Activated CD4-positive, alpha-beta T cell treated with anti-CD3 and anti-CD28 coated beads for 24 hours (primary cell): ENCODE measurements around the gene PLRG1.

Source experiments
- DNase-seq, 2 donors: peaks; one replicate each; pipeline ENCODE4 v3.0.0-alpha.2; 2020; ENCODE audit warnings: low read depth in 2 of 2

Gene PLRG1

DNA sequence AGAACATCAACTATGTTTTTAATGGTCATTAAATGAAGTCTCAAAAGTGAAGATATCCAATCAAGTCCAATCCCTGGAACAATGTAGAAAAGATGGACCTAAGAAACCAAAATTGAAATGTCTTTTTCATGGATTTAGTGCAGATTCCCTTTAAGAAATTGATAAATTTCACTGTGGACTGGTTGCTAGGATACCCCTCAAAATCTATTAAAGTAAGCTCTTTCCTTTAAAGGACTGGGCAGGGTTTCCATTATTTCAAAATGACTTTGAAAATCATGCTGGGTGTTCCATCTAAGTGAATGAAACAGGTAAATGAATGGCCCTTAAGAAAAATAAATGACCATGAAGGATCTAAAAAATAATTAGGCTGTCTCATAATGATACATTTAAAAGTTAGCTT lies 28.6 kb downstream of the PLRG1 start:
- no peak for DNase-seq

DNA sequence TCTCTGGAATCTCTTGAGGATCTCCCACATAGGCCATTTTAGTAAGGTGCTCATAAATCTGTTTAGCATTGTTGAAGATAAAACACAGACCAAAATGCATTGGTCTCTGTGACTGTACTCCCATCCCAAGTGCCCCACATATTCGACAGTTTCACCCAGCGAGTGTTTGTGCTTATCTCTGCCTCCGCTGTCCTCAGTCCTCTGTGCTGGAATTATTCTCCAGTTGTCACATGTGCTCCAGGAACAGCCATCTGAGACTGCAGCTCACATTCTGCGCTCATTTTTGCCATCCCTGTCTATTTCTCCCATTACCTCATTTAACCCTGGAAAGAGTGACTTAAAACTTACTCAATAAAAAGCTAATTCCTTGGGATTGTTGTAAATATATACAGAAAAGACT lies 31.0 kb downstream of the PLRG1 start:
- no peak for DNase-seq

DNA sequence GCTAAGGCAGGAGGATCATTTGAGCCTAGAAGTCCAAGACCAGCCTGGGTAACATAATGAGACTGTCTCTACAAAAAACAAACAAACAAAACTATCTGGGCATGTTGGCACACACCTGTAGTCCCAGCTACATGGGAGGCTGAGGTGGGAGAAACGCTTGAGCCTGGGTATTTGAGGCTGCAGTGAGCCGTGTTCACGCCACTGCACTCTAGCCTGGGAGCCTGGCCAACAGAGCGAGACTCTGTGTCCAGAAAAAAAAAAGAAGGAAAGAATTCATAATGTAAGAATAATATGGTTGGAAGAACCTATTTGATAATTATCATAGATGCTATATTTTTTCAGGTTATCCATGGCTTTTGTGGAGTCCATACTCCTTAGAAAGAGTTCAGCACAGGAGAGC lies 32.6 kb downstream of the PLRG1 start:
- no peak for DNase-seq

DNA sequence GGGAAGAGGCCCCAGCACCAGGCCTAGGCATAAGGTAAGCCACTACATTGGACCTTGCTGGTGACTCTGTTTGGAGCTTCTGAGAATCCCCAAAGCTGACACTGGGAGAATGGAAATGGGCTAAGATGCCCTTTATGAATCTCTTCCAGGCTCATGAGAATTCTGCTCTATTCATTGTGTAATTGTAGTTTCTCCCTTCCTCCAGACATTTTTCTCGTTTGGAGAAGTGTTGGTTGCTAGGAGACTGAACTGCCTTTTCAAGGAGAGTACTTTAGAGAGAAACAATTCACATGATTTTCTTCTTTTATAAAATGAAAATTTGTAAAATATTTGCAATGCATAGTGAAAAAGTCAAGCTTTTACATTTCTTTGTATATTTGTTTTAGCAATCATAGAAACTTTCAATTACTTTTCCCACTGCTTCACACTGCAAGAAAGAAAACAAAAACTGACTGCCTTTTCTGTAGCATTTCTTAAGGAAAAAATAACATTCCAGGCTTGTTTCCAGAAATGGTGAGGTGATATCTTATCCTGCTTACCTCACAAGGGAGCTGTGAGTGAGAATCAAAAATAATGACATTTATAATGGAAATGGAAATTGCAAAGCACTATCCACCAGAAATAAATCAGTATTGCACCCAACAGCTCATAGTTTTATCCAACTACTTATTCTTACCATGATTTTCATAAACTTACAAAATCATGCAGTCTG lies 33.7 kb downstream of the PLRG1 start:
- no peak for DNase-seq

DNA sequence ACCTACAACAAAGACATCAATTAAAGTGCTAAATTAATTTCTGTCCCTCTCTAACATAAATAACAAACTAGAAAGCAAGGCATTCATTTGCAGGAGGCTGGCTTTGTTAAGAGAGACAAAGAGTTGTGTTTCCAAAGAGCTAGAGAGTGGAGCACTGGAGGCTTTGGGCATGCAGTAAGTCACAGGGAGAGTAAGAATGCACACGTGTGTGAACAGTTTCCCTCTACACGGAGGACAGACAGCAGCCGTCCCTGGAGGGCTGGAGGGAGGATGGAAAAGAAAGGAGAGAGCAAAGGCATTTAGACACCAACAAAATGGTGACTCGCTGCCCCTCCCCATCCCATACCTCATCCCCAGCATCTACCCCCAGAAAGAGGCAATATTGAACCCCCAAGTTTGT lies 38.2 kb downstream of the PLRG1 start:
- DNase-seq, result no peak

DNA sequence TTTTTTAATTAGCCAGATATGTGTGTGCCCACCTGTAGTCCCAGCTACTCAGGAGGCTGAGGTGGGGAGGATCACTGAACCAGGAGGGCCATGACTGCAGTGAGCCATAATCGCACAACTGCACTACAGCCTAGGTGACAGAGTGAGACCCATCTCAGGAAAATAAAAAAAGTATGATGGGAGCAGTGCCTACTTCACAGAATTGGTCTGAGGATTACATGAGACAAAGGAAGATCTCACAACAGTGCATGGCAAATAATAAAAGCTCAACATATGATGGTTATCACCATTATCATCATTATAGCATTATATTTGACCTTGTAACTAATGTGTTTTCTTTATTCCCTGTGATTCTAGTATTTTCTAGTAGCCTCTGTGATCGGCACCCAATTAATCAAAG lies 38.7 kb downstream of the PLRG1 start:
- DNase-seq, result no peak

DNA sequence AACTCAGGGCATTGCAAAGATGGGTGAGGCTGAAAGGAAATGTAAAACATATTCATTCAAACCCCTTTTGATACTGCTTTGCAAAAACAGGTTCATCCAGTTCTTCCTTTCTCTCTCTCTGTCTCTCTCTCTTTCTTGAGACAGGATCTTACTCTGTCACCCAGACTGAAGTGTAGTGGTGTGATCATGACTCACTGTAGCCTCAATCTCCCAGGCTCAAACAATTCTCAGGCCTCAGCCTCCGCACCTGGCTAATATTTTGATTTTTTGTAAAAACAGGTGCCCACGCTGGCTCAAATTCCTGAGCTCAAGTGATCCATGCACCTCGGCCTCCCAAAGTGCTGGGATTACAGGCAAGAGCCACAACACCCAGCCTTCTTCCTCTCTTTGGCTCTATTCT lies 43.0 kb downstream of the PLRG1 start:
- DNase-seq, result no peak

DNA sequence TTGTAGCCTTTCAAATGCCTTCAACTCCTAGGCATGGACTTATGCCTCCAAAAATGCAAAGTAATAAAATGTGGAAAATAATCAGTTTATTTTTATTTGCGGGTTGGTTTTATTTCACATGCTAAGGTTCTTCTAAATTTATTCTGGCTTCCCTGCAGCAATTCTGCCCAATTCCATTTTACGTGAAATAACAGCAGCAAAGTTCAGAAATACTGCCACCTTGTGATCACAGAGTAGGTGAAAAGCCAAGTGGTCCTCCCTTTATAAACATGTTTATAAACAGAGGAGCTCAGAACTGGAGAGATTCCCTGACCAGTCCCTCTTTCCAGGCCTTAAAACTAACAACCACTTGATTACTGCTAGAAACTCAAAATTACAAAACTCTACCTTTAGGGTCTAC lies 43.9 kb downstream of the PLRG1 start:
- no peak for DNase-seq

DNA sequence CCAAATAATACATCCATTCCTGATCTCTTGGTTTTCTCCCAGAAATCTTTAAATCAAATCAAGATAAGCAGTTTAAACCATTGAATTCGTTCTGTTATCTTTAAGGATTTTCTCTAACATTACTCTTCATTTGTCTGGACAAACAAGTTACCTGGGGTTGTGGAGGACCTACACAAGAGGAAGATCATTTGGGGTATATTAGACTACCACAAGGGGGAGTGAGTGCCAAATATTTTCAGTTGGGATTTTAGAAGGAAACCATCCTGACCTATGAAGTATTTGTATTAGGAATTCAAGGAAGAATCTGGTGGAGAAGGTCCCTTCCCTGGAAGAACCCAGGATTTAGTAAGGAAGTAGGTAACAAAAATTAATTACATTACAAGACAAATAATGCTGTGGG lies 46.6 kb downstream of the PLRG1 start:
- no peak for DNase-seq

DNA sequence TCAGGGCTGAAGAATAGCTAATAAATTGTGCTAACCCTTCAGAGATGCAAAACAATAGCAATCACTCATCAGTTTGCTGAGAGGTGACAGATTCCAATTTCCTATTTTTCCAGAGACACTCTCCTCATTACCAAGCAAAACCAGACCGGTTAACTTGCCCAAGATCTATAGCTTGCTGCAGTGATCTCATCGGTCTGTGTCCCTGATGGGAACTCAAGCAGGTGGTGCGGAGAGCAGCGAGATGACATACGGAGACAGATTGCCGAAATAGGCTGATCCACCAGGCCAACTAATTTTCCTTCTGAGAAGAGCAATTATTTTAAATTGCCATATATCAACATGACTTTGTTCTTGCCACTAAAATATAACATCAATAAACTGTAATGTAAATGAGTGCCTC lies 48.1 kb downstream of the PLRG1 start:
- no peak for DNase-seq

DNA sequence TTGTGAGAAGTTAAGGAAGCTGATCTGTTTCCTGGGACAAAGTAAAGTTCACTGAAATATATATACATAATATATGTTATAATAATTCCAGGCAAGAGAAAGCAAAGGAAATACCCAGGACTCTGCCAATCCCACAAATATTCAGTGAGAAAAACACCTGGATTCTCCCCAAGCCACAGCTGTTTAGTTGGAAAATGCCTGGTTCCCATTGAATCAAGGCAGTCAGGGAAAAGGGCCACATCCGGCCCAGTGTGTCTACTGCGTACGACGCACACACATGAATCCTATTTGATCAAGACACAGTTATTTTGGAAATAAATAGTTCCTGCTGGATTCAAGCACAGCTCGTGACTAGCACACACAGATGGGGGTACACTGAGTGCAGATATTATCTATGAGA lies 52.3 kb downstream of the PLRG1 start:
- DNase-seq, result no peak

DNA sequence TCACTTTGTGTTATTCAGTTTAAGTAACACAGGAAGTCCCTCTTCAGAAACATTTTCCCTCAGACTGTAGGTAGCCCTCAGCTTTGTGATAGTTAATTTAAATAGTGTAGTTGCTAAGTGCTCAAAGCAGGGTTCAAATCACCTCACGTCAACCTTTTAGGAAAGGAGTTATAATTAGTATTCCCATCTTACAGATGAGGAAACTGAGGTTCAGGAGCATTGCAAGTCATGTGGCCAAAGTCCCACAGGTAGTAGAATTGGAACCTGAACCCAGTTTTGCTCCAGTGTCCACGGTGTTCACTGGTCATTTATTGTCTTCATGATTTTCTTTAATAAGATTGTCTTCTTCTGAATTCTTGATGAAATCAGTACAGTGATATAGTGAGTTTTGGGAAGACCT lies 54.3 kb downstream of the PLRG1 start:
- no peak for DNase-seq

DNA sequence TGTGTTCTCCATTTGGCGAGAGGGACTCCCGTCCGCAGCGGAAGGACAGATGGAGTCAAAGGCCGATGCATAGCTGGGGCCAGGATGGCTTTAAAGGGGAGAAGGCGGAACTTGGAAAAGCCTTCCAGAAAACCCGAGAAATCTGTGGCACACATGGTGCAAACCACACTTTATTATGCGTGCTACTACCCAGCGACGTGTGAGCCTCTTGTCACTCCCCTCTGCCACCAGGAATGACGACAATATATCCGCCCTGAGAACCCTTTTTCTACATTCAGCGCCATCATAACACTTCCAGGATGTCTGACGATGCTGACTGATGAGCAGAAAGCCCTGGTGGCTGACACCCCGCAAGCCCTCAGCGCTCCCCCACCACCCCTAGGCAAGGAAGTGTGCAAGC lies 57.9 kb downstream of the PLRG1 start:
- DNase-seq, result no peak

DNA sequence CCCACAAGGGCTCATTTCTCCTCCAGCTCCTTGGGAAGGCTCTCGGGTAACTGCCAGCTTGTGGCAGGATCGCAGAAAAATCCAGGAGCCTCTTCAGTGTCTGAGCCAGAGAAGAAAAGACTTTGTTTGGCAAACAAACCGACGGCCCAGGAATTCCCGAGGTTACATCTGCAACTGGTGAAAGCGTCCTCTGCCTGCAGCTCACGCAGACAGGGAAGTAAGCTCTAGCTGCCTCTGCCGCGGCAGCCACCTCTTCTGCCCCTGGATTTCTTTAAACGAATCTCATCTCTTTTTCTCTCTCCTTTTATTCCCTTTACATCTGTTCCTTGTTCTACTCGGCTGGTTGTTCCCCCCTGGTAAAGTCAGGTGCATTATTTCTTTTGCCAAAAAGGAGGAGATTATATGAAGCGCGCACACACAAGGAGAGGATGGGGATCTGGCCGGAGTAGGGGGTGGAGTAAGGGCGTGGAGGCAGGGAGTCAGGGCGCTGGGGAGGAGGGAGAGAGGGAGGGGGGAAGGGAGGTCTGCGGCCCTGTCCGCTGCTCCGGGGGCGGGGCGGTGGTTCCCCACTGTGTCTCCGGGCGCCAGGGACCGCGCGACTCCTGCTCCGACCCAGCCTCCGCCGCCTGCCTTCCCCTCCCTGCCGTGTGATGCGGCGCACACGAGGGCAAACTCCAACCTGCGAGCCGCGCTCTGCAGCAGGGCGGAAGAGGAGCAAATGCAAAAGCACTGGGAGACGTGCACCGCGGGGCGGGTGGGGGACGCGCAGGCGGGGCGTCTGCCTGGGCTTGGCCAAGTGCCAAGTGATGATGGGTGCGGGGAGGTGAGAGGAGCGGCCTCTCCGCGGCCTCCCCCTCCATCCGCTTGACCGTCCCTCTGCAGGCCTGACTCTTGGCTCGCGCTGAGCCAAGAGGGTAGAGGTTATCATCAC lies 58.6 kb downstream of the PLRG1 start, which contains the start of gene DCHS2:
Gene DCHS2 (minus strand): TSS at position 459 of the 931 bp plus-strand sequence. CDS start 444 bp downstream, at position 15.
- no peak for DNase-seq

DNA sequence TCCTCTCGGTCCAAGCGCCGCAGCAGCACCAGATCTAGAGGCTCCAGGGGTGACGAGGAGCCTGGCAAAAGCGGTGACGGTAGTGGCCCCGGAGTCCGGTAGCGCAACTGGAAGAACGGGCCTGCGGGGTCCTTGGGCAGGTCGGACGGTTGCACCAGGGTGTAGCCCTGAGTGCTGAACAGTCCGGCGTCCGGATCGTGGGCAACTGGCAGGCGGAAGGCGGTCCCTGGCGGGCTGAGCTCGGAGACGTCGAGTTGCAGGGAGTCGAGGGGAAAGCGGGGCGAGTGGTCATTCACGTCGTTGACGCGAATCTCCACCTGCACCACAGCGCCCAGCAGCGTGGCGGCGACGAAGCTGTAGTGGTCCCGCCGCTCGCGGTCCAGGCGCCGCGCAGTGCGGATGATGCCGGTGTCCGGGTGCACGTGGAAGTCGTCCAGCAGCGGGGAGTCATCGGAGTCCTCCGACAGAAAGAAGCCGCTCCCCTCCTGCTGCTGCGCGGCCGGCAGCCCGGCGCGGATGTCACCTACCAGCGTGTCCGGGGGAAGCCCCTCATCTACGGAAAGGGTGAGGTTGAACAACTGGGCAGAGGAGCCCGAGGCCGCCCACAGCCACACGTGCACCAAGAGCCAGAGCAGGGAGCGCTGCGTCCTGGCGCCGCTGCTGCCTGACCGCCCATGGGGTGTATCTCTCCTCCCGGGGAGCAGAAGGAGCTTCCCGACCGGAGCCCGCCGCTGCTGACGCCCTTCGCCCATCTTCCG lies 59.4 kb downstream of the PLRG1 start:
- no peak for DNase-seq

DNA sequence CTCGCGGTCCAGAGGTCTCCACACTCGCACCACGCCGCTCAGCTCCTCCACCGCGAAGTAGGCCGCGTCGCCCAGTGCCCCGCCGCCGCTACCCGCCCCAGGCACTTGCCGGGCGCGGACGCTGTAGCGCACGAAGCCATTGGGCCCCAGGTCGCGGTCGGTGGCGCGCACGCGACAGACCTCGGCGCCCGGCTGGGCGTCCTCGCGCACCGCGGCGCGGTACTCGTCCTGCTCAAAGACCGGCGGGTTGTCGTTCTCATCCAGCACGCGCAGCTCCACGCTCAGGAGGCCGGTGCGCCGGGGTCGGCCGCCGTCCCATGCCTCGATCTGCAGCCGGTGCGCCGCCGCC lies 60.0 kb downstream of the PLRG1 start:
- DNase-seq, result no peak

DNA sequence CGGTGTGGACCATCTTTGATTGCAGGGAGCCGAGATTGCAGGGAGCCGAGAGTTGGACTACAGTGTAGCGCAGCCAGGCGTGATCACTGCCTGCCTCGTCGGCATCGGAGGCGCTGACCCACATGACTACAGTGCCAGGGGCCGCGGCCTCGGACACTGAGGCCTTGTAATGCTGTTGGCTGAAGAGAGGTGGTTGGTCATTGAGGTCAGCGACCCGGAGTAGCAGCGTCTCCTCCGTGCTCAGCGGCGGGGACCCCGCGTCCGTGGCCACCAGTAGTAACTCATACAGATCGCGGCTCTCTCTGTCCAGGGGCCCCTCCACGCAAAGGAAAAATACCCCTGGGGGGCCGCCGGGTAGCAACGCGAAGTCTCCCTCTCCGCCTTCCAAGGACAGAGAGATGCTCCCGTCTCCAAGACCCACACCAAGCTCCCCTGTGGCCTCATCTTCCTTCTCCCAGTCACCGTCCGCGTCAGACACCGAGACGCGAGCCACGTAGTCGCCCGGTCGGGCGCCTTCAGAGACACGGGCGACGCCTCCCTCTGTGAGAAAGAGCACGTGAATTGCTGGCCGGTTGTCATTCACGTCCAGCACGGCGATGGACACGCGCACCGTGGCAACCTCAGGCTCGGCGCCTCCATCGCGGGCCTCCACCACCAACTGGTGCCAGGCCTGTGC lies 60.5 kb downstream of the PLRG1 start:
- no peak for DNase-seq

DNA sequence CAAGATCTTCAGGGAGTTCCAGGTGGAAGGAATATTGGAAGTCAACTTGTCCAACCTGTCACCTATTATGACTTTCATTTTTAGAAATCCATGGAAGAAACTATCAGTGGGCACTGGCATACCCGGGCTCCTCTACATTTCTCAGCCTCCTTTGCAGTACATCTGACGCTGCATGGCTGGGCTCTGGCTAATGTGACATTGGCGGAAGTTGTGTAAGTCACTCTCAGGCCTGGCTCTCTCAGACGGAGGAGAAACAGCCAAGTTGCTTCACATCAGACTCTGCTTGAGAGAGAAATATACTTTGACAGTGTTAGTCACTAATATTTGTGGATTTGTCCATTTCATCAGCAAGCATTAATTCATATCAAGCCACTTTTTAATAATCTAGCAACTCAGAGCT lies 63.1 kb downstream of the PLRG1 start:
- no peak for DNase-seq

DNA sequence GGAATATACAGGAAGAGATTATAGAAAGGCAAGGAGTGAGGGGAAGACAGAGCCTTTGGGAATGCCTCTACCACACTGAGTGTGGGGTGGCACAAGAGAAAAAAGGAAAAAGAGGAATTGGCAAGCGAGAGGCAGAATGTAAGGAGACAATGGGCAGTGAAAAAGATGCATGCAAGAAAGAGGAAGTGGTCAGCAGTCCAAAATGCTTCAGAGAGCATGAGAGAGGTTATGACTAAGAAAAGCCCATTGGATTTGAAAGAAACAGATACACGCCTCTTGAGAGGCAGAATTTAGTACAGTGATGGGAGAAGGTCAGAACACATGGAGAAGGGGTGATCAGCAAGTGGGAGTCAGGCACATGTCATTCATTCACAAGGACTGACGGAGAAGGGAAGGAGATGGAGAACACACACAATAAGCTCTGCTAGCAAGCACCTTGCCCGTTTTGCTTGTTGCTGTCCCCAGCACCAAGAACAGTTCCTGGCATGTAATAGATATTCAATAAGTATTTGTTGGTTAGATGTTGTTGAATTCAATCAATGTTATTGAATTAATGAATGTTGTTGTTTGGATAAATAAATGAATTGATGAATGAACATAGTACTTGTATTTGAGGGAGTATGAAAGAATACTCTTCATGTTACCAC lies 65.0 kb downstream of the PLRG1 start:
- no peak for DNase-seq
